OCI-LY3 (cell line): ENCODE measurements around the gene MALAT1.

Experiments used
- H2AFZ ChIP-seq: fragments of 200-600, 300-600 bp; shearing (Covaris generic); 2 replicates; pipeline ENCODE4 v1.6.0; 2014; ENCODE audit warnings: antibody characterized with exemption, low read depth, low read length
- H3K27ac ChIP-seq: fragments of 200-600, 300-600 bp; sonication (generic); 2 replicates; pipeline ENCODE4 v1.5.1; 2014; ENCODE audit warnings: mild to moderate bottlenecking, low read length, moderate library complexity, mixed read lengths
- H3K27me3 ChIP-seq: fragments of 200-600, 300-600 bp; sonication (generic); 2 replicates; pipeline ENCODE4 v1.6.1; 2014; ENCODE audit warnings: low read depth, low read length, mixed read lengths
- H3K36me3 ChIP-seq: fragments of 200-600, 300-600 bp; sonication (generic); replicated peaks from 2 replicates; pipeline ENCODE3; 2014; ENCODE audit warnings: low read depth, low read length, mixed read lengths
- H3K4me1 ChIP-seq: fragments of 300-600, 200-600 bp; sonication (generic); 2 replicates; pipeline ENCODE4 v1.6.1; 2014; ENCODE audit warnings: low read length, mixed read lengths
- H3K4me2 ChIP-seq: fragments of 200-600, 300-600 bp; sonication (generic); 2 replicates; pipeline ENCODE4 v1.6.1; 2014; ENCODE audit warnings: low read length, mixed read lengths
- H3K4me3 ChIP-seq: fragments of 300-600, 200-600 bp; sonication (generic); 2 replicates; pipeline ENCODE4 v1.5.1; 2014; ENCODE audit warnings: antibody characterized with exemption, mild to moderate bottlenecking, low read length, moderate library complexity
- H3K79me2 ChIP-seq: fragments of 300-600, 200-600 bp; shearing (Covaris generic); 2 replicates; pipeline ENCODE4 v1.6.1; 2014; ENCODE audit warnings: mild to moderate bottlenecking, low read length, mixed read lengths
- H3K9ac ChIP-seq: fragments of 300-600, 200-600 bp; shearing (Covaris generic); 2 replicates; pipeline ENCODE4 v1.6.0; 2014; ENCODE audit warnings: mild to moderate bottlenecking, low read length, moderate library complexity
- H3K9me3 ChIP-seq: fragments of 200-600, 300-600 bp; shearing (Covaris generic); 2 replicates; pipeline ENCODE4 v1.6.1; 2014; ENCODE audit warnings: low read length, mixed read lengths; ENCODE audit not compliant: insufficient read depth
- H4K20me1 ChIP-seq: fragments of 200-600, 300-600 bp; sonication (generic); 2 replicates; pipeline ENCODE4 v1.6.1; 2016; ENCODE audit warnings: low read length, mixed read lengths; ENCODE audit not compliant: insufficient read depth
- EZH2phosphoT487 ChIP-seq: fragments of 200-600 bp; shearing (Covaris generic); IDR thresholded peaks from 2 replicates; pipeline ENCODE4 v1.6.1; 2018; ENCODE audit warnings: antibody characterized with exemption, mixed run types, low read depth
- TF ChIP-seq, protein P1 (sequence below): fragments of 200-600, 300-600 bp; sonication (generic); IDR thresholded peaks from 2 replicates; pipeline ENCODE4 v1.5.1; 2014; ENCODE audit warnings: antibody characterized with exemption, low read length, low read depth

MALAT1 gene

DNA sequence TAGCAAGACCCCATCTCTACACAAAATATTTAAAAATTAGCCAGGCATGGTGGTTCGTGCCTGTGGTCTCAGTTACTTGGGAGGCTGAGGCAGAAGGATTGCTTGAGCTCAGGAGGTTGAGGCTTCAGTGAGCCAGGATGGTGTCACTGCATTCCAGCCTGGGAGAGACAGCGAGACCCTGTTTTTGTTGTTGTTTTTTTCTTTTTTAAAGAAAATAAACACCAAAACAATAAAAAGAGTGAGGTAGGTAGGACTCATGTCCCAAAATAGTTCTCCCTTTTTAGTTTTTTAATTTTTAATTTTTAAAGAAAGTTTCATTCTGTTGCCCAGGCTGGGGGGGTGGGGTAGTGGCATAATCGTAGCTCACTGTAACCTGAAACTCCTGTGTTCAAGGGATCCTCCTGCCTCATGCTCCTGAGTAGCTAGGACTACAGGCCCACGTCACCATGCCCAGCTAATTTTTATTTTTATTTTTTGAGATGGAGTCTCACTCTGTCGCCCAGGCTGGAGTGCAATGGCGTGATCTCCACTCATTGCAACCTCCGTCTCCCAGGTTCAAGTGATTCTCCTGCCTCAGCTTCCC lies 25.5 kb upstream of the MALAT1 start:
- Histone ChIP-seq H3K9me3 (no peaks in the 10 kb centered on the region), H2AFZ (no peak overlapping the region), H3K4me1 (peaks cover 29% of the 10 kb centered on the region), H3K79me2 (peaks cover 25% of the 10 kb centered on the region), H3K4me2 (no peak overlapping the region), H4K20me1 (no peaks in the 10 kb centered on the region), H3K27me3 (no peaks in the 10 kb centered on the region), H3K9ac (no peak overlapping the region), H3K4me3 (no peak overlapping the region), H3K27ac (no peak overlapping the region), H3K36me3 (no peaks in the 10 kb centered on the region)
- TF ChIP-seq, protein P1, sequence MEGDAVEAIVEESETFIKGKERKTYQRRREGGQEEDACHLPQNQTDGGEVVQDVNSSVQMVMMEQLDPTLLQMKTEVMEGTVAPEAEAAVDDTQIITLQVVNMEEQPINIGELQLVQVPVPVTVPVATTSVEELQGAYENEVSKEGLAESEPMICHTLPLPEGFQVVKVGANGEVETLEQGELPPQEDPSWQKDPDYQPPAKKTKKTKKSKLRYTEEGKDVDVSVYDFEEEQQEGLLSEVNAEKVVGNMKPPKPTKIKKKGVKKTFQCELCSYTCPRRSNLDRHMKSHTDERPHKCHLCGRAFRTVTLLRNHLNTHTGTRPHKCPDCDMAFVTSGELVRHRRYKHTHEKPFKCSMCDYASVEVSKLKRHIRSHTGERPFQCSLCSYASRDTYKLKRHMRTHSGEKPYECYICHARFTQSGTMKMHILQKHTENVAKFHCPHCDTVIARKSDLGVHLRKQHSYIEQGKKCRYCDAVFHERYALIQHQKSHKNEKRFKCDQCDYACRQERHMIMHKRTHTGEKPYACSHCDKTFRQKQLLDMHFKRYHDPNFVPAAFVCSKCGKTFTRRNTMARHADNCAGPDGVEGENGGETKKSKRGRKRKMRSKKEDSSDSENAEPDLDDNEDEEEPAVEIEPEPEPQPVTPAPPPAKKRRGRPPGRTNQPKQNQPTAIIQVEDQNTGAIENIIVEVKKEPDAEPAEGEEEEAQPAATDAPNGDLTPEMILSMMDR = no peak
- no peak for TF ChIP-seq EZH2phosphoT487

DNA sequence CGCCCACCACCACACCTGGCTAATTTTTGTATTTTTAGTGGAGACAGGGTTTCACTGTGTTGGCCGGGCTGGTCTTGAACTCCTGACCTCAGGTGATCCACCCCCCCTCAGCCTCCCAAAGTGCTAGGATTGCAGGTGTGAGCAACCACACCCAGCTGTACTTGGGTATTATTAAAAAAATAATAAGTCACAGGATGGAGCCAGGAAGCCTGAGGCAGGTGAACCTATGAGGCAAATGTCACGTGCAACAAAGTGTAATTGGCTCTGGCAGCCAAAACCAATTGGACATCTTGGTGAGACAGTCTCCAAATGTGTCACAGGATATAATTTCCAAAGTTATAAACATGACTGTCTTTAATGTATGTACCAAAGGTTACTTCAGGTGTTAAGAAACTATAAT lies 24.0 kb upstream of the MALAT1 start:
- Histone ChIP-seq H3K4me1 (peaks cover 27% of the 10 kb centered on the region), H3K9ac (no peak overlapping the region), H2AFZ (no peak overlapping the region), H3K79me2 (peaks cover 25% of the 10 kb centered on the region), H3K9me3 (no peaks in the 10 kb centered on the region), H3K4me3 (no peak overlapping the region), H3K36me3 (no peaks in the 10 kb centered on the region), H3K27me3 (no peaks in the 10 kb centered on the region), H4K20me1 (no peaks in the 10 kb centered on the region), H3K4me2 (no peak overlapping the region), H3K27ac (no peak overlapping the region)
- no peak for TF ChIP-seq EZH2phosphoT487
- TF ChIP-seq, protein P1 = no peak

DNA sequence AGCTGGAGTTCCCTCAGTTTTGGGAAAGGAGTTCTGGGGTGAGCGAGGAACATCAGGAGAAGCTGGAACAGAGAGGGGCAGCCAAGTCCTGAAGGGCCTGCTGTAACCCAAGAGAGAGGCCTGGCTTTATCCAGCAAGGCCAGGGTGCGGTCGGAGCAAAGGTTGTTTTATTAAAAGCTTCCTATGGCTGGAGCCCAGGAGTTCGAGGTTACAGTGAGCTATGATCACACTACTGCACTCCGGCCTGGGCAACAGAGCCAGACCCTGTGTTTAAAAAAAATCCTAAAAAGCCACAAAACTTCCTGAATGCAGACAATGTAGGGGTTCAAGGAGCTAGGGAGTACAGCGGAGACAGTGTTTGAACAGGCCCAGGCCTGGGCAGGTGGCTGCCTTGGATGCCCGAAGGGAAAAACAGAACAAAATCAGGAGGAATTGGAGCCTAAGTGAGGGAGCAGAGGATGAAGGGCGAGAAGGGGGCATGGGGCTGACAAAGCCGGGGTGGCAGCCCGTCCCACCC lies 22.2 kb upstream of the MALAT1 start:
- Histone ChIP-seq H4K20me1 (no peaks in the 10 kb centered on the region), H3K4me2 (peak overlapping the region; percentile 92), H3K36me3 (no peaks in the 10 kb centered on the region), H3K9me3 (no peaks in the 10 kb centered on the region), H3K4me1 (peaks cover 21% of the 10 kb centered on the region), H3K79me2 (peaks cover 22% of the 10 kb centered on the region), H3K9ac (peak overlapping the region; percentile 96), H3K4me3 (peak overlapping the region; percentile 87), H2AFZ (no peak overlapping the region), H3K27me3 (no peaks in the 10 kb centered on the region), H3K27ac (peak overlapping the region; percentile 80)
- TF ChIP-seq, protein P1 = no peak
- no peak for TF ChIP-seq EZH2phosphoT487

DNA sequence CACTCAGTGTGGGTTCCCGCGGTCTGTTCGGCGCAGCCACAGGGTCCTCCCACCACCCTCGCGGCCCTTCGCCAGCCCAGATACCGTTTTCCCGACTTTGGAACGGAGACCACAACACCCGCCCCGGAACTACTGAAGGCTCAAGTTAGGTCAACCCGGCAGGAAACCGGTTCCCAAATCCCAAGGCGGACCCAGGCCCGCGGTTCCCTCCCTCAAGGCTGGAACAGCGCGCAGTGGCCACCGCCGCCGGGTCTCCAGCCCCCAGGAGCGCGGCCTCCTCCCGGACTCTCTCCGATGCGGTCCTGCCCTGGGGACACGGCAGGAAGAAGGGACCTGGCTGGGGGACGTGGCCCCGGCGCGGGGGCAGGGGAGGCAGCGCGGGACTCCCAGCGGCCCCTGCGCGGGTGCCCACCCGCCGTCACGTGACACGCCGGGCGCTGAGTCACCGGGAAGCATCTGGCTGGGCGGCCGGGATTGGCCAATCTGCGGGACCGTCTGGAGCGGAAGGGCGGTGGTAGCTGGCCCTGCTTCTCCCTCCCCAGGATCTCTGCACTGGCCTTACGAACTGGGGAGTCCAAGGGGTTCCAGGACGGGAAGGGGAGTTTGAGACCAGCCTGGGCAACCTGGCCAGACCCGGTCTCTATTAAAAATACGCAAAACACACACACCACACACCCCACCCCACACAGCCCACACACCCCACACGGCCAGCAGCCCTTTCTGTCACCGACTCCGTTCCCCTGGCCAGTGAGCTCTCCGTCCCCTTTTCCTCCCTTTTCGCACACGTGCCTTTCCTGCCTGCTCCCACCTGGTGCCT lies 21.5 kb upstream of the MALAT1 start:
- H3K27ac ChIP-seq = peak overlapping the region; percentile 80
- peak overlapping the region; percentile 92 for H3K4me2 ChIP-seq
- H3K4me3 ChIP-seq = peak overlapping the region; percentile 87
- H3K36me3 ChIP-seq = no peaks in the 10 kb centered on the region
- peaks cover 20% of the 10 kb centered on the region for H3K79me2 ChIP-seq
- H3K9ac ChIP-seq = peak overlapping the region; percentile 96
- H2AFZ ChIP-seq = peak overlapping the region; percentile 56; the same call in 1 of the 2 replicates
- TF ChIP-seq, protein P1 = no peak
- TF ChIP-seq EZH2phosphoT487 = no peak
- 0 out of 2 replicates have a peak, but pooled peaks cover 2% of the 10 kb centered on the region for H3K27me3 ChIP-seq
- H4K20me1 ChIP-seq = no peaks in the 10 kb centered on the region
- no peaks in the 10 kb centered on the region for H3K9me3 ChIP-seq
- H3K4me1 ChIP-seq = peaks cover 14% of the 10 kb centered on the region
